GM13977 (cell line): ENCODE data around the gene XPNPEP2.

ENCODE experiments used
- DNase-seq: peaks from one replicate; pipeline ENCODE4 v3.0.0; 2012; ENCODE audit warnings: low spot score
- CTCF ChIP-seq: IDR thresholded peaks from 2 replicates; pipeline ENCODE4 v1.5.1; 2012; ENCODE audit warnings: mild to moderate bottlenecking, control low read depth; ENCODE audit not compliant: insufficient read depth; ENCODE audit errors: extremely low read depth, missing control alignments
- in situ Hi-C: fragments of 300-500 bp; cut with MboI; formaldehyde crosslinking; loops from one replicate; pipeline ENCODE4 v1.12.0; 2022; ENCODE audit warnings: low sequenced_read_pairs, low pct_unique_long_range_greater_than_20kb, mixed read lengths, inconsistent platforms; ENCODE audit not compliant: unreplicated experiment

Gene XPNPEP2

GRCh38 chrX:129746557-129747470 is 8.0 kb downstream of the XPNPEP2 start:
- no peak for DNase-seq
- in situ Hi-C loops: no loop called here
- TF ChIP-seq CTCF: no peak

GRCh38 chrX:129747533-129747932 is 8.8 kb downstream of the XPNPEP2 start:
- no peak for TF ChIP-seq CTCF
- no peak for DNase-seq
- in situ Hi-C loops: no loop called here

GRCh38 chrX:129748305-129748704 is 9.5 kb downstream of the XPNPEP2 start:
- in situ Hi-C loops: no loop called here
- TF ChIP-seq CTCF: no peak
- DNase-seq: no peak

DNA sequence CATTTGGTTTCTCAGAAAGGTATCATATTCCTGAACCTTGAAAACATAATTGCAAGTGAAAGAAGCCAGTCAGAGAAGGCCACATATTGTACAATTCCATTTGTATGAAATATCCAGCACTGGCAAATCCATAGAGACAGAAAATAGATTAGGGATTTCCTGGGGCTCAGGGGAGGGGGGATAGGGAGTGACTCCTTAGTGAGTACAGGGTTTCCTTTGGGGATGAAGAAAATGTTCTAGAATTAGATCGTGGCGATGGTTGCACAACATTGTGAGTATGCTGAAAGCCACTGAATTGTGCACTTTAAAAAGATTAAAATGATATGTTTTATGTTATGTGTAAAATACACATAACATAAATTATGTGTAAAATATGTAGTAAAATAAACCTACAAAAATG is 10.3 kb downstream of the XPNPEP2 start:
- TF ChIP-seq CTCF: no peak
- DNase-seq: no peak
- in situ Hi-C loops: no loop called here

- no peak for DNase-seq
- in situ Hi-C loops: no loop called here
- no peak for TF ChIP-seq CTCF
Observed at GRCh38 chrX:129750971-129751370, 12.2 kb downstream of the XPNPEP2 start.

DNA sequence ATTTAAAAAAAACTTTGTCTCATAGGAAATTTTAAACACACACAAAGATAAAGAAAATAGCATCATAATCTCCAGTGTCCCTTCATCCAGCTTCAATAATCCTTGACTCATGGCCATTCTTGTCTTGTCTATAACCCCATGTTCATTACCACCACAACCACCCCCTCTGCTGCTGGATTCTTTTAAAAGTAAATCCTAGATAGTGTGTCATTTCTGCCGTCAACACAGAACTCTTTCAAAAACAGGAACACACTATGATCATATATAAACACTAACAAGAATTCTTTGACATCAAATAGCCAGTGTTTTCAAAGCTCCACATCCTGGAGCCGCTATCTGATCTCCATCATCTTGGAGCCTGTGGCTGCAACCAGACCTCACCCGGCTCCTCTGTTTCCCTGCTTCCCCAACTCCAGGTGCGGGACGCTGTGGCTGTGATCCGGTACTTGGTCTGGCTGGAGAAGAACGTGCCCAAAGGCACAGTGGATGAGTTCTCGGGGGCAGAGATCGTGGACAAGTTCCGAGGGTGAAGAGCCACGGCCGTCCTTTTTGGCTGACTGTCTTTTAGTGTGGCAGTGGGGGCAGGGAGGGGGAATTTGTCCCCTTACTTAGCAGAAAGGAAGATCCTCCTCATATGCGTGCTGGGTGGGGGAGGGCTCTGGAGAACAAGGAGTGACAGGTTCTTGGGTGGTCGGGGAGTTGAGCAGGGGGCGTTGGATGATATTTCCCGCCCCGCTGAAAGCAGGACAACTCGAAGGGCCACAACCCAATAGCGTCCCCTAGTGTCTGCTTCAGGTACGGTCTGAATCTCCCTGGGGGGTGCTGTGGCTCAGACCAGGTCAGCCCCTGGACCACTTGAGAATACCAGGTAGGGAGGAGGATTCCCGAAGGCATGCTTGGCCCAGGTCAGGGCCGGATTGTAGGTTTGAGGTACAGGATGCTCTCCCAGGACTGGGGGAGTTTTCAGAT is 15.6 kb downstream of the XPNPEP2 start:
- in situ Hi-C loops: no loop called here
- DNase-seq: no peak
- peak; percentile 34 for TF ChIP-seq CTCF
